Measurements from ENCODE around the gene CITED2. TPM values are rescaled to one million over a fixed set of nuclear protein-coding genes. Genes with fewer than 3 reads are reported as not detected.

CITED2 gene
- polyA plus RNA-seq, 2 donors: 20.3 to 29.5 TPM

DNA sequence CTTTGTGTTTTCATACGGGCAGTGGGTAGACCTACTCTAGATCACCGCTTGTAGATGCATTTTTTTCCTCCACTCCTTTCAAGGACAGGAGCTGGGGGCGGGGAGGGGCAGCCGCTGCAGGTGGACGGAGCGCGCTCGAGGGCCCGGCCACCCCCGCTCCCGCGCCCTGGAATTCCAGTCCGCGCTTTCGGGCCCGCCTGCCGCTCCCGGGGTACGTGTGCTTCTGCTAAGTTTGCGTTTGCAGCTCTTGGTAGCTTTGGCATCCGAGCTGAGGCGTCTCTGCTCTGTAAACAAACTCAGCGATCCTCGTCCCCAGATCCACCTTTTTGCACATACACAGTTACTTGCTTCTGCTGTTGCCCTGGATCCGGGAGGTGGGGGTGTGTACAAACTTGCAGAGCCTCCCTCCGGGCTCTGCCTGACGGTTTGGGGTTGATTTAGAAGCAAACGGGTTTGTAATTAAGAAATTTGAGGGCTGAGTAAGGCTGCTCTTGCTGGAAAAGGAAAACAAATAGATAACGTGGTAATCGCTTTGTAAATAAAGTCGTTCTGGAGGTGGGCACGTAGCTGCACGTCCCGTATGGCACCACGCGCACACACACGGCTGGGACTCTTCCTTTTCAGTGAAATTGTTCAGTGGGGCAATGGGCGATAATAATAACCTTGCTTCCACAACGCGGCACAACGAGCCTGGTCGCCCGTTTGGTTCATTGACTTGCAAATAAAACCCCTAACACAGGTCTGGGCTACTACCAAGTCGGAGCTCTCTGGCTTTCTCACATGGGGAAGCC is 973 bp upstream of the CITED2 start:
- Histone ChIP-seq H3K4me1 (ENCODE audit: control insufficient read depth in 2 of 2, insufficient read depth in 2 of 2, low read length in 1 of 2) (peaks cover 0 to 2% of the 10 kb centered on the region in 2 donors), H3K9me3 (ENCODE audit: control insufficient read depth in 2 of 2, insufficient read depth in 1 of 2, low read depth in 1 of 2, low read length in 1 of 2) (no peaks in the 10 kb centered on the region), H3K36me3 (ENCODE audit: control insufficient read depth in 2 of 2, insufficient read depth in 2 of 2, low read length in 1 of 2) (peaks cover 0 to 10% of the 10 kb centered on the region in 2 donors), H3K27ac (ENCODE audit: low read depth in 2 of 2, low read length in 1 of 2) (peak overlapping the region; percentile 95 to 99), H3K27me3 (ENCODE audit: control insufficient read depth in 1 of 2, insufficient read depth in 2 of 2, low read length in 2 of 2) (no peaks in the 10 kb centered on the region), H3K4me3 (ENCODE audit: low read depth in 1 of 2, low read length in 2 of 2) (peak overlapping the region; percentile 73 to 94)
- WGBS, 2 donors: 0 to 1% methylated on average over 44 of the region's 44 CpGs

DNA sequence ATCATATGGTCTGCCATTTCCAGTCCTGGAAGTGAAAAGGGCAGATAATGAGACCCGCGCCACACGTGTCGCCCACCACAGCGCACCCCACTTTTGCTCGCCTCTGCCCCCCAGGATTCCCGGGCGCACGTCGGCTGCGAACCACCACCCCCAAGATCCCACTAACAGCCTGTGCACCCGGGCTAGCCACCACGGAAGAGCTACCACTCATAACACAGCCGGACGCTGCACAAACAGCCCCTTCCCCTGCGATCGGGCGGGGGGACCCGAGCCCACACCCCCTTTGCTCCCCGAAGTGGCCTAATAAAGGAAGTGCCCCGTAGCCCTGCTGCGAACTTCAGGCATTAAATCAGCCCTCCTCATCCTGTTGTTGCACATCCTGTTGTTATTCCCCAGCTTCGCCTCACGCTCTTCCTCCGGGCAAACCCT is 506 bp downstream of the CITED2 start:
- H3K4me1 ChIP-seq (ENCODE audit: control insufficient read depth in 2 of 2, insufficient read depth in 2 of 2, low read length in 1 of 2): no peaks in the 10 kb centered on the region
- WGBS, 2 donors: 1% methylated on average over 19 to 25 of the region's 25 CpGs
- peaks cover 0 to 10% of the 10 kb centered on the region in 2 donors for H3K36me3 ChIP-seq (ENCODE audit: control insufficient read depth in 2 of 2, insufficient read depth in 2 of 2, low read length in 1 of 2)
- peak overlapping the region; percentile 95 to 99 for H3K27ac ChIP-seq (ENCODE audit: low read depth in 2 of 2, low read length in 1 of 2)
- peak overlapping the region; percentile 73 to 94 for H3K4me3 ChIP-seq (ENCODE audit: low read depth in 1 of 2, low read length in 2 of 2)
- no peaks in the 10 kb centered on the region for H3K27me3 ChIP-seq (ENCODE audit: control insufficient read depth in 1 of 2, insufficient read depth in 2 of 2, low read length in 2 of 2)
- H3K9me3 ChIP-seq (ENCODE audit: control insufficient read depth in 2 of 2, insufficient read depth in 1 of 2, low read depth in 1 of 2, low read length in 1 of 2): no peaks in the 10 kb centered on the region

DNA sequence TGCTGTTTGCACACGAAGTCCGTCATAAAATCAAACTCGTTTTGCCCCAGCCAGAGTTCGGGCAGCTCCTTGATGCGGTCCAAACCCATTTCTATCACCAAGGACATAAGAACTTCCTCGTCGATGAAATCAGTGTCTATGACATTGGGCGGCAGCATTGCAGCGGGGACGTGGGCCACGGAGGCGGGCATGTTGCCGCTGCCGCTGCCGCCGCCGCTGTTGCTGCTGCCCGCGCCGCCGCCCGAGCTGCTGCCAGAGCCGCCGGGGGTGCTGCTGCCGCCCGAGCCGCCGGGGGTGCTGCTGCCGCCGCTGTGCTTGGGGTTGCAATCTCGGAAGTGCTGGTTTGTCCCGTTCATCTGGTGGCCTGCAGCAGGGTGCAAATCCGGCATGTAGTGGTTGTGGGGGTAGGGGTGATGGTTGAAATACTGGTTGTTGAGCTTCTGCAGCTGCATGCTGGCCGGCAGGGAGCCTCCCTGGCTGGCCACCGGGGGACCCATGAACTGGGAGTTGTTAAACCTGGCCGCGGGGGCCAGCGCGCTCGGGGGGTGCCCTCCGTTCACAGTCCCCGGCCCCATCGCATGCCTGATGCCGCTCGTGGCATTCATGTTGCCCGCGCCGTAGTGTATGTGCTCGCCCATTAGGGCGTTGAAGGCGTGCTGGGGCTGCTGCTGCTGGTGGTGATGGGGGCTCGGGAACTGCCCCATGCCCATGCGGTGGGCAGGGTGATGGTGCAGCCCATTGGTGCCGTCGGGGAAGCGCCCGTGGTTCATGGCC is 1.1 kb downstream of the CITED2 start:
- Histone ChIP-seq H3K36me3 (ENCODE audit: control insufficient read depth in 2 of 2, insufficient read depth in 2 of 2, low read length in 1 of 2) (peaks cover 0 to 10% of the 10 kb centered on the region in 2 donors), H3K4me1 (ENCODE audit: control insufficient read depth in 2 of 2, insufficient read depth in 2 of 2, low read length in 1 of 2) (no peaks in the 10 kb centered on the region), H3K9me3 (ENCODE audit: control insufficient read depth in 2 of 2, insufficient read depth in 1 of 2, low read depth in 1 of 2, low read length in 1 of 2) (no peaks in the 10 kb centered on the region), H3K27ac (ENCODE audit: low read depth in 2 of 2, low read length in 1 of 2) (peak overlapping the region; percentile 95 to 99), H3K27me3 (ENCODE audit: control insufficient read depth in 1 of 2, insufficient read depth in 2 of 2, low read length in 2 of 2) (no peaks in the 10 kb centered on the region), H3K4me3 (ENCODE audit: low read depth in 1 of 2, low read length in 2 of 2) (peak overlapping the region; percentile 73 to 94)
- 0 to 1% methylated on average over 56 to 57 of the region's 57 CpGs for WGBS, 2 donors

DNA sequence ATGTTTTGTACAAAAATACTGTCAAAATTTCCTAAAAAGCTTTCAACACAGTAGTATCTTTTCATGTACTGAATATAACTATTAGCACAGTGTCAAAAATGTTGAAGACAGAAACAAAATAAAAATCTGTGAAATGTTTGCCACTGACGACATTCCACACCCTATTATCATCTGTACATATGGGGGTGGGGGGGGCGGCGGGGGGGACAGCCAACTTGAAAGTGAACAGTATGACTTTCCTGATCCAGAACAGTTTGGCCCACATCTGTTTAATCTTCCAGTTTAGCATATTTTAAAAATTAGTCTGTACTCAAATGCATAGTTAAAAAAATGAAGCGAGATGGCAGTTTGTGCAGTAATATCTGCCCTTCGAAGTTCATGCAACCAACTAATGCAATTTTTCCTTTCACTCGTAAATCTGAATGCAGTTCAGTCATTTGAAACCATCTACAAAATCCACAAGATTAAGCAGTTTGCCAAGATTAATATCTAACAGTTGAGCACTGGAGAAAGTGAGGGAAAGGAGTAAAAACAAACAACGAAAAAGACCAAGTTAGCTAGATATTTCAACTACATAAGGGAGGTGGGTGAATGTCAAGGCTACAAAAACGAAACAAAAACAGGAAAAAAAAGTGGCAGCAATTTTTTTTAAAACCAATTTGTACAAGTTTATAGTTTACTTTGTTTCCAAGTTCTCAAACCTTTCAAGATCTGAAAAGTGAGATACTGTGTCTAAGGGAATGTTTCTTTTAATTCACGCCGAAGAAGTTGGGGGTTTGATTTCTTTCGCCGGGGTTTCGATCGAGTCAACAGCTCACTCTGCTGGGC is 1.9 kb downstream of the CITED2 start:
- H3K36me3 ChIP-seq (ENCODE audit: control insufficient read depth in 2 of 2, insufficient read depth in 2 of 2, low read length in 1 of 2): peaks cover 0 to 10% of the 10 kb centered on the region in 2 donors
- peak overlapping the region; percentile 95 to 99 for H3K27ac ChIP-seq (ENCODE audit: low read depth in 2 of 2, low read length in 1 of 2)
- no peaks in the 10 kb centered on the region for H3K9me3 ChIP-seq (ENCODE audit: control insufficient read depth in 2 of 2, insufficient read depth in 1 of 2, low read depth in 1 of 2, low read length in 1 of 2)
- no peaks in the 10 kb centered on the region for H3K27me3 ChIP-seq (ENCODE audit: control insufficient read depth in 1 of 2, insufficient read depth in 2 of 2, low read length in 2 of 2)
- no peaks in the 10 kb centered on the region for H3K4me1 ChIP-seq (ENCODE audit: control insufficient read depth in 2 of 2, insufficient read depth in 2 of 2, low read length in 1 of 2)
- 0 to 1% methylated on average over 14 of the region's 14 CpGs for WGBS, 2 donors
- peak overlapping the region; percentile 73 to 94 for H3K4me3 ChIP-seq (ENCODE audit: low read depth in 1 of 2, low read length in 2 of 2)

DNA sequence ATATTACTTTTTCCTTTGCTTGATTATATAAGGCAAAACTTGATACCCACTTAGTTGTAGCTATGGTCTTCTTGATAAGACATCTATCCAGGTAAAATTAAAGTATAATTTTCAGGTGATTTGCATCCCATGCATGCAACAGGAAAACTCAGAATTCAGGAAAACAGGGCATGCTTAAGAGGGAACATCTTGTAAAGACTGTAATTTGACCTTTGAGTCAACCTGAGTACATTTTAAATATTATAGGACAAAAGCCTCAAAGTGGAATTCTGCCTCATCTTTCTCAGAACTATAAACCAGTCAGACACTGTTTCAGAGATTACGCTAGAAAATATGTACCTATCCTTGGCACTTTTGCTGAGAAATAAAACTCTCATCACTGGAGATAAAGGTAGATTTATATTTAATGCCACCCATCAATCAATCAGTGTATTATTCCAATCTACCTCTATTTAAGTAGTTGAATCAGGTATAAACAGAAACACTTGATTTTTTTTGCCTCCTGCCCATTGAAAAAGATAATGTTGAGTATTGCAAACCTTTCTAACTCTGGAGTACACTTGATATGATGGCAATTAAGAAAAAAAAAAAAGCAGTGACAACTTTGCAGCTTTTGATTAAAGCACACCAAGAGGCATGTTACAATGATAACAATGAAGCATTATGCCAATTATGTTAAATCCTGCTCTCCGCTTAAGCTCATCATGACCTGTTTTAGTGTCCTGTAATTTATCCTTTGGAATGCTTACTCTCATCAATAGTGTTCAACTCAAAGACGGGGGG is 2.8 kb downstream of the CITED2 start:
- Histone ChIP-seq H3K27ac (ENCODE audit: low read depth in 2 of 2, low read length in 1 of 2) (no peak overlapping the region), H3K36me3 (ENCODE audit: control insufficient read depth in 2 of 2, insufficient read depth in 2 of 2, low read length in 1 of 2) (peaks cover 0 to 10% of the 10 kb centered on the region in 2 donors), H3K9me3 (ENCODE audit: control insufficient read depth in 2 of 2, insufficient read depth in 1 of 2, low read depth in 1 of 2, low read length in 1 of 2) (no peaks in the 10 kb centered on the region), H3K4me1 (ENCODE audit: control insufficient read depth in 2 of 2, insufficient read depth in 2 of 2, low read length in 1 of 2) (no peaks in the 10 kb centered on the region), H3K27me3 (ENCODE audit: control insufficient read depth in 1 of 2, insufficient read depth in 2 of 2, low read length in 2 of 2) (no peaks in the 10 kb centered on the region), H3K4me3 (ENCODE audit: low read depth in 1 of 2, low read length in 2 of 2) (peak overlapping the region in 1 of 2 donors; percentile 73)
- 26 to 27% methylated on average over 3 of the region's 3 CpGs for WGBS, 2 donors

DNA sequence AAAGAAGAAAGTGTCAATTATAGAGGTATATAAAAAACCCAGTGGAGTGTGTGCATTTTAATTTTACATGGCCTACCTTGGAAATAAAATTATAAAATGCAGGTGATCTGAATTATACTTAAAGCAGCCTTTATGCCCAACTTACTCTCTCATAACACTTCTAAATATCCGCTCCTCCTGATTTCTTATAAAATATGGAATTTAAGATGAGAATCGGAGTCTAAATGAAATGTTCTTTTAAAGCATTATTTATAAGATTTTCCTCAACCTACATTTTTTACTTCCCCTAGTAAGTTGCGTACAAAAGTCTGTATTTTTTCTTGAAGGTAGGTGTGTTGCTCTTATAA is 3.5 kb downstream of the CITED2 start:
- no peak overlapping the region for H3K4me3 ChIP-seq (ENCODE audit: low read depth in 1 of 2, low read length in 2 of 2)

DNA sequence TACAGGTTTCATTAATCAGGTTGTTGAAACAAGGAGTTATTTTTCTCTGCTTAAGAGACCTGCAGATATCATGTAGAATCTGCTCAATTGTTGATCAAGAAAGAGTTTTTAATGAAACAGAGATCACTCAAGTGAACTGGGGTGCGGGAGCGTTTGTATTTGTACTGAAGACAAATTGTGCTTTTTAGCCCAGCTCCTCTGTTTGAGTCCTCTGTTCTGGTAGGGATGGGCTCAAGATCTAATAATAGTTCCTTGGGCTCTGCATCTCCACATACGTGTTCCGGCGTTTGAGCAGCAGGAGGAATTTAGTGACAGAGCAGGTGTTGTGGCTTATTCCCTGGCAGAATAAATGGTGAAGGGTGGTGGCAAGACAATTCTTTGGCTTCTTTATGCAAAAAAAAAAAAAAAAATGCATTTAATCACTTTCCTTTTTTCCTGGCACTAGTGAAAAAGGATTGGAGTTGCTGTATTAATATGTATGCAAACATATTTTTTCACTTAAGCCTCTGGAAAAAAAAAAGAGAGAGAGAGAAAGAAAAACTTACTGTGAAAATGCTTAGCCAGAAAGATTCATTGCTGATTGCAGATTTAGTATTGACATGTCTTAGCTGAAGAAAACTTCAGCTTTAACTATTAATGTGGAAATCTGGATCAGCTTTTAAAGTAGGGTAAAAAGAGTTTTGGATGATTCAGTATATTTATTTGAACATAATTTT is 4.0 kb downstream of the CITED2 start:
- Histone ChIP-seq H3K9me3 (ENCODE audit: control insufficient read depth in 2 of 2, insufficient read depth in 1 of 2, low read depth in 1 of 2, low read length in 1 of 2) (no peaks in the 10 kb centered on the region), H3K4me1 (ENCODE audit: control insufficient read depth in 2 of 2, insufficient read depth in 2 of 2, low read length in 1 of 2) (no peaks in the 10 kb centered on the region), H3K27ac (ENCODE audit: low read depth in 2 of 2, low read length in 1 of 2) (peak overlapping the region; percentile 57 to 65), H3K36me3 (ENCODE audit: control insufficient read depth in 2 of 2, insufficient read depth in 2 of 2, low read length in 1 of 2) (peaks cover 0 to 10% of the 10 kb centered on the region in 2 donors), H3K4me3 (ENCODE audit: low read depth in 1 of 2, low read length in 2 of 2) (no peak overlapping the region), H3K27me3 (ENCODE audit: control insufficient read depth in 1 of 2, insufficient read depth in 2 of 2, low read length in 2 of 2) (no peaks in the 10 kb centered on the region)
- WGBS, 2 donors: 14 to 28% methylated on average over 5 of the region's 5 CpGs

More for the DNA sequence above, 3.5 kb downstream of the CITED2 start:
- Histone ChIP-seq H3K27me3 (ENCODE audit: control insufficient read depth in 1 of 2, insufficient read depth in 2 of 2, low read length in 2 of 2) (no peaks in the 10 kb centered on the region), H3K36me3 (ENCODE audit: control insufficient read depth in 2 of 2, insufficient read depth in 2 of 2, low read length in 1 of 2) (peaks cover 0 to 10% of the 10 kb centered on the region in 2 donors), H3K27ac (ENCODE audit: low read depth in 2 of 2, low read length in 1 of 2) (no peak overlapping the region), H3K9me3 (ENCODE audit: control insufficient read depth in 2 of 2, insufficient read depth in 1 of 2, low read depth in 1 of 2, low read length in 1 of 2) (no peaks in the 10 kb centered on the region), H3K4me1 (ENCODE audit: control insufficient read depth in 2 of 2, insufficient read depth in 2 of 2, low read length in 1 of 2) (no peaks in the 10 kb centered on the region)
- WGBS, 2 donors: 65 to 67% methylated on average over 3 of the region's 3 CpGs

DNA sequence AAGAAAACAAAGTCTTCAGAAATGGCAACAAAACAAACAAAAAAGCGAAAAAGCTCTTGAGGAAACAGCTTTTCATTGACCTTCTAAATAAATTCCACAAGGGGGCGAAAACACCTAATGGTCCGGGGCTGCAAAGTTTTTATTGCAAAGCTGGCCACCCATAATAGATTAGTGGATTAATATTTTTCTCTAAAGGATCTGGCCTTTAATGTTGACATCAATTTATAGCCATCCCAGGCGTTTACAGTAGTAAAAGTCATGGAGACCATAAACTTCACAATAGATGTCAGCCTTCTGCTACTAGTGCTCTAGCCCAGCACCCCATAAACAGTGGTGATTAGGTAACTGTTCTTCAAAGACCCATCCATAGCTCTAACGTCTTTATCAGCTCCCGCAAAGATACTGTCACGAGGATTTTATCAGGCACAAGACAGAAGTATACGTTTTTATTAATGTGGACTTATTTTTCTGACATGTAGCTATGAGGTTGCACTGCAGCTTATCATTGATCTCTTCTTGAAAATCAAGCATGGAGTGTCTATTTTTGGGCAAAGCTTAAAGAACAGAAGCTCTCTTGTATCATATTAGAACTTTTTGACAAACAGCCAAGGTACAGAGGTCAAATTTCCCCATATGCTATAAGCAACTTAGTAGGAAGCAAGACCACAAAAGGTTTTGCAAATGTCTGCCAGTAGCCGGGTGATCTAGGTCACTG is 4.7 kb downstream of the CITED2 start:
- Histone ChIP-seq H3K27ac (ENCODE audit: low read depth in 2 of 2, low read length in 1 of 2) (peak overlapping the region; percentile 57 to 65), H3K4me1 (ENCODE audit: control insufficient read depth in 2 of 2, insufficient read depth in 2 of 2, low read length in 1 of 2) (no peaks in the 10 kb centered on the region), H3K4me3 (ENCODE audit: low read depth in 1 of 2, low read length in 2 of 2) (no peak overlapping the region), H3K36me3 (ENCODE audit: control insufficient read depth in 2 of 2, insufficient read depth in 2 of 2, low read length in 1 of 2) (peaks cover 0 to 10% of the 10 kb centered on the region in 2 donors), H3K27me3 (ENCODE audit: control insufficient read depth in 1 of 2, insufficient read depth in 2 of 2, low read length in 2 of 2) (no peaks in the 10 kb centered on the region), H3K9me3 (ENCODE audit: control insufficient read depth in 2 of 2, insufficient read depth in 1 of 2, low read depth in 1 of 2, low read length in 1 of 2) (no peaks in the 10 kb centered on the region)
- WGBS, 2 donors: 7 to 11% methylated on average over 9 of the region's 9 CpGs
